GM08714 (cell line): ENCODE measurements around the gene SHH.

ENCODE experiments used
- H3K4me3 ChIP-seq: fragments of 200-500 bp; sonication (Bioruptor generic); 2 replicates; pipeline ENCODE4 v1.5.1; 2014; ENCODE audit warnings: mild to moderate bottlenecking, low read length, inconsistent platforms
- ZNF274 ChIP-seq: IDR thresholded peaks from 2 replicates; pipeline ENCODE4 v1.6.1; 2012; ENCODE audit warnings: mild to moderate bottlenecking, low read depth, low read length

SHH gene

GRCh38 chr7:155797262-155798250 lies 14.7 kb downstream of the SHH start:
- no peak overlapping the region for H3K4me3 ChIP-seq
- no peak for TF ChIP-seq ZNF274

GRCh38 chr7:155796381-155797261 lies 15.6 kb downstream of the SHH start:
- H3K4me3 ChIP-seq = no peak overlapping the region
- TF ChIP-seq ZNF274 = no peak

DNA sequence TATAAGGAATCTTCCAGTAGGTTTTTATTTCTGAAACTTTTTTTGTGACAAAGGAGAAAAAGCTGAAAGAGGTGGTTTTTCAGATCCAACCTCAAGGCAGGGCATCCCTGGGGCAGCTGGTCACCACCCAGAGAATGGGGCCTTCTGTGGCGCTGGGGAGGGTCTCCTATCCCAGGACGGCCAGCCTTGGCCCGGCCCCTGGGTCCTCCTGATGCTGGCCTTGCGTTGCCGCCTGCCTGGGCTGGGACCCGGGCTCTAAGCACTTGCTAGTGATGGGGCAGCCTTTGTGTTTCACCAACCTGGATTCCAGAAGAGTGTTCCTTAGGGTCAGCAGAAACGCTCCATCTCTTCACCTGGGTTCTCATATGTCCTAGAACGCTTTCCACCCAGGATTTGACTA lies 16.3 kb downstream of the SHH start:
- H3K4me3 ChIP-seq = no peak overlapping the region
- no peak for TF ChIP-seq ZNF274

- no peak for TF ChIP-seq ZNF274
- no peak overlapping the region for H3K4me3 ChIP-seq
Measured at GRCh38 chr7:155795401-155795800, 16.9 kb downstream of the SHH start.

DNA sequence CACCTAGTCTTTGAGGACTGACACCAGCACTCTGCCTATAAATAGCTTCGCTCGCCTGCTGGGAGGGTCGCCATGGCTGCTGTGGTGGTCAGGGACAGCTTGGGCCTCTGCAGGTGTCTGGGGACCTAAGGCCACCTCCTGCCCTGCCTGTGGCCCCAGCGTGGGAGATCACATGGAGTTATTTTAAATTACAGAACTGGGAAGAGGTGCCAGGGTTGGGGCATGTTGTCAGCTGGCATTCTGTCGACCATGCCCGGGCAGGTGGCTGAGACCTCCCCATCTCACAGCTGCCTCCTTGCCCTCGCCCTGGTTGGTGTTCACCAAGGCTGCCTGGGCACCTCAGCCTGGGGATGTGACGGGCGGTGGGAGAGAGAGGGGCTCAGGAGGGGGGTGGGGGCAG lies 18.1 kb downstream of the SHH start:
- H3K4me3 ChIP-seq = no peak overlapping the region
- TF ChIP-seq ZNF274 = no peak

DNA sequence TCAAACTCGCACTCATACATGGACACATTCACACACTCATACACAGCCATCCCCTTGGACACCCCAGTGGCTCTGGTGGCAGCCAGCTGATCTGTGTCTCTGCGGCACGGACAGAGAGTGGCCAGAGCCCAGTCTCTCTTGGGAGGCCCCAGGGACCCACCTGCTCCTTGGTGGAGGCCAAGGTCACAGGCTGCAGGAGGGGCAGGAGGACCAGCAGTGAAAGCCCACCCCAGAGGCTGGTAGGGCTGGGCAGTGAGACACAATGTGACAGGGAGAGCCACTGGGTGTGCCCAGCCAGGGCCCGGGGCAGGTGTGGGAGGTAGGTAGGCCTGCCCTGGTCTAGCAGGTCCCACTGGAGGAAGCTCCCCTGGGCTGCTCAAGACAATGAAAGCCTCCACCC lies 18.5 kb downstream of the SHH start:
- no peak overlapping the region for H3K4me3 ChIP-seq
- TF ChIP-seq ZNF274 = no peak

- H3K4me3 ChIP-seq = no peak overlapping the region
- no peak for TF ChIP-seq ZNF274
Measured at GRCh38 chr7:155792999-155793560, 19.2 kb downstream of the SHH start.

DNA sequence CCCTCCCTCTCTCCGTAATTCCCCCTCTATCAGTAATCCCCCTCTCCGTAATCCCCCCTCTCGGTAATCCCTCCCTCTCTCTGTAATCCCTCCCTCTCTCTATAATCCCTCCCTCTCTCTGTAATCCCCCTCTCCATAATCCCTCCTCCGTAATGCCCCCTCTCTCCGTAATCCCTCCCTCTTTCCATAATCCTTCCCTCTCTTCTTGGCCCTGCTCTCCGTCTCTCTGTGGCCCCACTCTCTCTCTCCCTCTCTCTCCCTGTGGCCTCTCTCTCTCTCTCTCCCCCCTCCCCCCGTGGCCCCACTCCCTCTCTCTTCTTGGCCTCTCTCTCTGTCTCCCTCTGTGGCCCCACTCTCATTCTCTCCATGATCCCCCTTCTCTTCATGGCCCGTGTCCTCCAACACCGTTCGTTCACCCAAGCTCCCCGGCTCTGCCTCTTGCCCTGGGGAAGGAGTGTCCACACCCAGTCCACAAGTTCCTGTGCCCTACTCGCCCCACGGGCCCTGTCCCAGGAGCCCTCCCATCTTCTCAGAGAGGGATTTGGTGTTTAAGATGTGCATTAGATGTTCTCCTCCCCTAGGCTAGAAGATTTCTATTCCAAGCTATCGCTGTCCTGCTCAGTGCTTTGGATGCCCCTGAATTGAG lies 19.8 kb downstream of the SHH start:
- no peak overlapping the region for H3K4me3 ChIP-seq
- no peak for TF ChIP-seq ZNF274

GRCh38 chr7:155791836-155792235 lies 20.4 kb downstream of the SHH start:
- no peak overlapping the region for H3K4me3 ChIP-seq
- TF ChIP-seq ZNF274 = no peak

DNA sequence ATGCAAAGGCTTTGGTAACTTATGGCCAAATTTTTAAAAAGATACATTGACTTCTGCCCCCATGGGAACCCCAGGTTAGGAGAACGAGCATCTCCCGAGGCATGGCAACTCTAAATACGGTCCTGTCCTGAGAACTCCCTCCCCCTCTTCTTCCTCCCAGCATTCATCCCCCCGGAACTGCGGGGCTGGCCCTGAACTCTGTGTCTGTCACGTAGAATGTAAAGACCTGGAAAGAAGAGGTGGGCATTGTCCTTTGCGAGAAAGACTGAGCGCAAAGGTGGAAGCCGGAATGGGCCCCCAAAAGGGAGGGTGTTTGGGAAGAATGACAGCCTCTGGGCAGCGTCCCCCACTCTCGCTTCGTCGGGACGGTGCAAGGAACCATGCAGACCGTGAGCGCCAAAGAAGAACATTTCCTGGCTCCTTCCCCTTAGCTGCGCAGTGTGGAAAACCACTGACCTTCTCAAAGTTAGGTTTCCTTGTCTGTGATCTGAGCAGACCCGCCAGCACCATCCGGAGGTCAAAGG lies 21.0 kb downstream of the SHH start:
- no peak for TF ChIP-seq ZNF274
- H3K4me3 ChIP-seq = no peak overlapping the region

GRCh38 chr7:155790666-155791065 lies 21.6 kb downstream of the SHH start:
- no peak for TF ChIP-seq ZNF274
- H3K4me3 ChIP-seq = no peak overlapping the region

GRCh38 chr7:155789001-155789725 lies 23.1 kb downstream of the SHH start:
- no peak overlapping the region for H3K4me3 ChIP-seq
- TF ChIP-seq ZNF274 = no peak

DNA sequence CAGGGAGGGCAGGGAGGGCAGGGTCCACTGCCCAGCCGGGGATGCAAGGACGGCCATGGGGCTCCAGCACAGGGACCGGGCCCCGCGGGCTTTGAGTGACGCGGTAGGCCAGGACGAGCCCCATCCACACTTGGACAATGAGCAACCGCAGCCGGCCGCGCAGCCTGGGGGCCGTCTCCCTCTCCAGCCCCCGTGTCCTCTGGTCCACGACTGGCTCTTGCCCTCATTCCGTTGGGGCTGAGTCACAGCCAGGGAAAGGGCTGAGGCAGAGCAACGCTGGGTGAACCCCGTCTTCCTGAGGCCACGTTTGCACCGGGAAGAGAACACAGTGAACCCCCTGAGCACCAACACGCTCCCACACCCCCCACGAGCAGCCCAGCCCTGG lies 23.7 kb downstream of the SHH start:
- H3K4me3 ChIP-seq = no peak overlapping the region
- TF ChIP-seq ZNF274 = no peak
